ENCODE data around the gene UBE2D2.
"Not testable (repeated sequence)": the region's sequence is repeated elsewhere in the genome, so short reads cannot be mapped to it uniquely, and the experiment has no call there.

Gene UBE2D2

DNA sequence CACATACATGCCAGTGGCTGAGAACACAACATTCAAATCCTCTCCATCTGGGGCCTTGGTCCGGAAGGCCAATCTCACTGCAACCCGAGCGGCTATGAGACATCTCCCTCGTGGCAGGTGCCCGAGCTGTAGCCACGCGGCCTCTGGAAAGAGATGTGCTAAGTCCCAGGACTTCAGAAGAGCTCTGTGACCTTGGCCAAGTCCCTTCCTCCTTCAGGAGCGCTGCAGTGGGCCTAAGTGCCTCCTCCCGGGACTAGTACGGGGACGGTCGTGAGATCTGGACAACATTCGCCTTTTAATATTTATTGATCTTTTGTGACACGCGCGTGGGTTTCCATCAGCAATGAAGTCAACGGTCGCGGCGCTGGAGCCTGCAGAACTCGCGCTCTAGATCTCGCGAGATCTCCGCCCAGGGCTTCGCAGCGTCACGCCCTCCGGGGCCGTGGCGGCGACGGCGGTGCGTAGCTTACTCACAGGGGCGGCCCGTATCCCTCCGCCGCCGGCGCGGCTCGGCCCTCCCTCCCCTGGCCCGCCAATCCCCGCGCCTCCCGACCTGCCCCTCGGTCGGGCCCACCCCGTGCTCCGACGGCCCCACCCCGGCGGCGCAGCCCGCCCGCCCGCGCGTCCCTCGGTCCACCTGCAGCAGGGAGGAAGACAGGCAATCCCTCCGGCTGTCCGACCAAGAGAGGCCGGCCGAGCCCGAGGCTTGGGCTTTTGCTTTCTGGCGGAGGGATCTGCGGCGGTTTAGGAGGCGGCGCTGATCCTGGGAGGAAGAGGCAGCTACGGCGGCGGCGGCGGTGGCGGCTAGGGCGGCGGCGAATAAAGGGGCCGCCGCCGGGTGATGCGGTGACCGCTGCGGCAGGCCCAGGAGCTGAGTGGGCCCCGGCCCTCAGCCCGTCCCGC, at the start of gene UBE2D2:
UBE2D2 (plus strand) TSS at position 588 of the 903 bp plus-strand sequence. CDS start 453 bp downstream, outside the sequence.
- DNase-seq, result peak; percentile 85 to 96

DNA sequence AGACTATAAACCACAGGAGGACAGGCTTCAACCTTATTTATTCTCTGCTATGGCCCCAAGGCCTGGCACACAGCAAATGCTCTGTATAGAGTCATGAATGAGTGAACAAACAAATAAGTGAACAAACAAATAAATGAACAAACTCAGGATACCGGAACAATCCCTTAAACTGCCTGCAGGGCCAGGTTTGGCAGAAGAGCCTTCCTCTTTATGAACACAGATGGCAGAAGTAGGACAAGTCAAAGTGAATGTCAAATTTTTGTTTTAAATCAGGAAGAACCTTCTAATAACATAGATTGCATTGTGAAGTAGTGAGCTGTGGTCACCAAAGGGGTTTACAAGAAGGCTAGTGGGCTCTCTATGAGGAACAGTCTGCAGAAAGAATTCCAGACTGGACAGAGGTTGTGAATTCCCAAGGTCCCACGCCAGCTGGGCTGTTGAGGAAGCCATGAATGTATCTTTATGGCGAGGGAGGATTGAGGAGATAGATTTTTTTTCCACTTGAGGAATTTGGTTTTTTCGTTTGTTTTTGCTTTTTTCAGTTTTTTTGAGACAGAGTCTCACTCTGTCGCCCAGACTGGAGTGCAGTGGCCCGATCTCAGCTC, 48.3 kb upstream of the UBE2D2 start:
- no peak for DNase-seq

DNA sequence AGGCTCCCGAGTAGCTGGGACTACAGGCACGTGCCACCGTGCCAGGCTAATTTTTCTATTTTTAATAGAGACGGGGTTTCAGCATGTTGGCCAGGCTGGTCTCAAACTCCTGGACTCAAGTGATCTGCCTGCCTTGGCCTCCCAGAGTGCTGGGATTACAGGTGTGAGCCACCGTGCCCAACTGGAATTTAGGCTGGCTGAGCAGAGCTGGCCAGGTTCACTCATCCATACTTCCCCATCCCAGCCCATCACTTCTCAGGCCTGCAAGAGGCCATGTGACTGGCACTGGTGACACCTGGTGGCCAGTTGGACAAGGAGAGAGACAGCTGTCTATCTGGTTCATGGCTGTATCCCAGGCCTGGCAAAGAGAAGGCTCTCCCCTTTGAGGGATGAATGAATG, 47.7 kb upstream of the UBE2D2 start:
- DNase-seq, result peak; percentile 28 to 44

DNA sequence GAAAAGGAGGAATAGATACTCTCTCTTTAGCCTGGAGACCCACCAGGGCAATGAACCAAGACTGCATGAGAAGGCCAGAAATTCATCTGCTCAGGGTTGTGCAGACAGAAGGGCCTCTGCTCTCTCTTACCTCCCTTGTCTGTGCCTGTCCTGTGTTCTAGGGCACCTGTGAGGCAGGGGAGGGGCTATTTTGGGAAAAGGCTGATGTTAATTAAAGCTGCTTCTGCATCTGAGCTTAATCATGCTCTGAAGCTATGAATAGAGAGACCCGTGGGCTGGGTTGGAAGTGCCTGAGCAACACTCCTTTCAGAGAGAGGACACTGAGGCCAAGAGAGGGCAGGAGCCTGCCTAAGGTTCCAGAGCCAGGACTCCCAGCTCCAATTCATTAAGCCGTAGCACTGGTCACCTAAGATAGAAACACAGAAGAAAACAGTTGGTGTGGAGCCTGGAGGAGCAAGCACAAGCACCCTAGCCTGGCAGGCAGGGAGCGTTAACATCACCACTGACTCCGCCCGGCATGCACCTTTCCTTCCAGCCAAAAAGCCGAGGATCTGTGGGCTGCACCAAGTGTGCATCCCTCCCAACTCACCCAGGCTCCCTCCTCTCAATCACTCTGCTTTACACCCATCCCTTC, 47.2 kb upstream of the UBE2D2 start:
- no peak for DNase-seq

DNA sequence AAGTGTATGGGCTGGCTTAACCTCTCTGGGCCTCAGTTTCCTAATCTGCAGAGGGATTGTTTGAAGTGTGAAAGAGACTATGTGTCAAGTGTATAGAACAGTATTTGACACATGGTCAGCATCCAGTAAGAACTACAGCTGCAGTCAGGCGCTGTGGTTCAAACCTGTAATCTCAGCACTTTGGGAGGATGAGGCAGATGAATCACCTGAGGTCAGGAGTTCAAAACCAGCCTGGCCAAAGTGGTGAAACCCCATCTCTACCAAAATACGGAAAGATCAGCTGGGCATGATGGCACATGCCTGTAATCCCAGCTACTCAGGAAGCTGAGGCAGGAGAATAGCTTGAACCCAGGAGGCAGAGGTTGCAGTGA, 46.7 kb upstream of the UBE2D2 start:
- no peak for DNase-seq

DNA sequence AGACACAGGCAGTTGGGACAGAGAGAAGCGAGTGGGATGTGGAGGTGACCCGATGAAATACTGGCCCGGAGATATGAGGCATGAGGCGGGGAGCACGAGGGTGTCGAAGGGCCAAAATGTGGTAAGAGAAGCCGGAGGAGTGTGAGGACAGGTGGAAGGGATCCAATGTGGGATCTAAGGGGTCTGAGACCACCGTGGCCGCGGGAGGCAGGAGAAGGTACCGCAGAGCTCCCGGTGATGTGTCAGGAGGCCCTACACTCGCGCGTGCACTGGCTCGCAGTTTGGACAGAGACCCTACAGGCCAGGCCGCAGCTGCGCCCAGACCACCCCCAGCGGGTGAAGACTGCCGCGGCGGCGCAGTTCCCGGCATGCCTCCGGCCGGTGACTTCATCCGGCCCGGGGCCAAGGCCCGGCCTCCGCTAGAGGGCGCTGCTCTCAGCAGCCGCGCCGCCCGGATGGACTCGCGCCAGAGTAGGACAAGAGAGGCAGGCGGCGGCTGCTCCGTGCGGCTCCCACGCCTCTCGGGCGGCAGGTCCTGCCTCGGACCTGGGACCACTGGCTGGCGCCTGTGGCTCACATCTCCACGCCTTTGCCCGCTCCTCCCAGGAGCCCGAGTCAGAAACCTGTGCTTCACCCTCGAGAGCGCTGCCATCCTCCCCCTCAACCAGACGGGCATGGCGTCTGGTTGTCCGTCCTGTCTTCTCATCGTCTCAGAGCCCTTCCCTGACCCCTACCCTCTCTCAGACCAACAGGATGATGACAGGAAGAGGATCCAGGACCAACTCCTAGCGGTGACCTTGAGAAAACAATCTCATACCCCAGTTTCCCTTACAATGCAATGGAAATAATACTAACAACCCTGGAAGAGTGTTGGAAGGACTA, 43.2 kb upstream of the UBE2D2 start:
- peak; percentile 45 to 65 for DNase-seq

DNA sequence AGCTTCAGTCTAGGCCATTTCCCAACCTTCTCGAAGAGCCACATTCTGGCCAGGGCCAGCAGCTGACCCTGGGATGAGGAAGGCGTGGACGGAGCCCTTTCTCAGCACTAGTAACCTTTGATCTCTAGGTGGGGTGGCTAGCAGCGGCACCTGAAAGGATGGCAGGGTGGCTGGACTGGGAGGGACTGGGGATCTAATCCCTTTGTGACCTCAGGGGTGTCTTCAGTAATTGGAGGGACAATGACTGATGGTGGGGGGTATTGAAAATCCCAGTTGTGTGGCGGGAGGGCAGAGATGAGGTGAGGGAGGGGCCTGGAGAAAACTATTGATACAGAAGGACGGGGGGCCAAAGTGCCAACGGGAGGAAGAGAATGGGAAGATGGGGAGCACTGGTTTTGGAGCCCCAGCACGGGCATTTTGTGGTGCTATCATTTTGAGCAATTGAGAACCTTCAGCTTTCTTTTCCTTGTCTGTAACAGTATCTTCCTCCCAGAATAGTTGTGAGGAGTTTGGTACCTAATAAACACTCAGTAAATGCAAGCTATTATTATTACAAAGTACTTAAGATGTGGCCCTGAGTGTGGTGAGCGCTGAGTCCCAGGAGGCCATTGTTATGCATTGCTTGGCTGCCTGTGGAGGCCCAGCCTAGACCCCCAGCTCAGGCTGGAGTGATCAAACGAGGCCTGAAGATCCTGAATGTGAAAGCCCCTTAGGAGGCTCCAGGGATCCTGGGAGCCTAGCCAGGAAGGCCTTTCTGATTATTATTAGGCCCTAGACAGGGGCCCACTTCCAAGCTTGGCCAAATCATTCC, 37.3 kb upstream of the UBE2D2 start:
- DNase-seq, result no peak

DNA sequence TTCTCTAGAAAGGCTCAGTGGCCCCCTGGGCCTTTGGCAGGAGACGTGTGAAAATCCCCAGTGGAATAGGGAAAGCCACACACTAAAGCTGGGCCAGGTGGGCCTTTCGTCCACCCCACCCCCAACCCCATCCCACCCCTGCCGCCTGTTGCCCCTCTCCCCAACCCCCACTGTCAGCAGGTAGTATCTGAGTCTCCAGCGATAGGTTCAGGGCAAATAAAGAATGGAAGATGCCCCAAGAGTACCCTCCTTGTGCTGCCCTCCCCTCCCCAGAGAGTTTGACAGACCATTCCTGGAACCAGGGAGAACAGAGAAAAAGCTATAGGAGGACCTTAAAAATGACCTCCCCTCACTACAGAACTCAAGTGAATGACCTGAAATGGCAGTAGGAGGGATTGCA, 36.7 kb upstream of the UBE2D2 start:
- no peak for DNase-seq

DNA sequence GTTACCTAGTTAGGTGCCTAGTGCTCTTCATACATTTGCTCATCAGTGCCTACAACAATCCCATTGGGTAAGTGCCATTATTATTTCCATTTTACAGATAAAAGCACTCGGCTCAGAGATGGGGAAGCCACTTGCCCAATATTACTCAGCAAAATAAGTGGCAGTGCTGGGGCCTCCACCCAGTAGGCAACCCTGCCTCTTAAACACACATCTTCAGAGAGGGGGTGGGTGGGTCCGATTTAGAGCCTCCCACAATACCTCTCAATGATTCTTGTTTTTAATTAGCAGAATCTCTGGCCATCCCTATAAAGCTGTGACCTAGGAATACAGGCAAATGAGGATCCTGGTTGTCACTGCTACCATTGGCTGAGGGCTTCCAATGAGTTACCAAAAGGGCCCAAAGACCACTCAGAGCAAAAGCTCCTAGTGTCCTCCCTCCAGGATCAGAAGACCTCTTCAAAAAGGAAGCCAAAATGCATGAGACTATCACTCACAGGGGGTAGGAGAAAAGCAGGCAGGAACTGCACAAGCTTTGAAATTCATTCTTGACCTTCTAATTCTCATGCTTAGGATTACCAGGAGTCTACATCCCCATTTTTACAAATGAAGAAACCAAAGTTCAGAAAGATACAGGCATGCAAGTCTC, 36.1 kb upstream of the UBE2D2 start:
- no peak for DNase-seq

DNA sequence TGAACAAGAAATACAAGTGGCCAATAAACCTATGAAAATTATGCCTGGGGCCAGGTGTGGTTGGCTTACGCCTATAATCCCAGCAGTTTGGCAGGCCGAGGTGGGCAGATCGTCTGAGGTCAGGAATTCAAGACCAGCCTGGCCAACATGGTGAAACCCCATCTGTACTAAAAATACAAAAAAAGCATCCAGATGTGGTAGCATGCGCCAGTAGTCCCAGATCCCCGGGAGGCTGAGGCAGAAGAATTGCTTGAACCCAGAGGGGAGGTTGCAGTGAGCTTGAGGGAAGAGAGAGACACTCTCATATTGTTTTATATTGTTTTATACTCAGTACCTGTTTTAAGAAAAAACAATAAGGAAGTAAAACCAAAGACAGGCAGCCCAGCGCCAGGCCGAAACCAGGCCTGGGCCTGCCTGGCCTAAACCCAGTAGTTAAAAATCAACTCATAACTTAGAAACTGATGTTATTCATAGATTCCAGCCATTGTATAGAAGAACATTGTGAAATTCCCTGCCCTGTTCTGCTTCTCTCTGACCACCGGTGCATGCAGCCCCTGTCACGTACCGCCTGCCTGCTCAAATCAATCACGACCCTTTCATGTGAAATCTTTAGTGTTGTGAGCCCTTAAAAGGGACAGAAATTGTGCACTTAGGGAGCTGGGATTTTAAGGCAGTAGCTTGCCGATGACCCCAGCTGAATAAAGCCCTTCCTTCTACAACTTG, 35.4 kb upstream of the UBE2D2 start:
- not testable (repeated sequence) for DNase-seq

DNA sequence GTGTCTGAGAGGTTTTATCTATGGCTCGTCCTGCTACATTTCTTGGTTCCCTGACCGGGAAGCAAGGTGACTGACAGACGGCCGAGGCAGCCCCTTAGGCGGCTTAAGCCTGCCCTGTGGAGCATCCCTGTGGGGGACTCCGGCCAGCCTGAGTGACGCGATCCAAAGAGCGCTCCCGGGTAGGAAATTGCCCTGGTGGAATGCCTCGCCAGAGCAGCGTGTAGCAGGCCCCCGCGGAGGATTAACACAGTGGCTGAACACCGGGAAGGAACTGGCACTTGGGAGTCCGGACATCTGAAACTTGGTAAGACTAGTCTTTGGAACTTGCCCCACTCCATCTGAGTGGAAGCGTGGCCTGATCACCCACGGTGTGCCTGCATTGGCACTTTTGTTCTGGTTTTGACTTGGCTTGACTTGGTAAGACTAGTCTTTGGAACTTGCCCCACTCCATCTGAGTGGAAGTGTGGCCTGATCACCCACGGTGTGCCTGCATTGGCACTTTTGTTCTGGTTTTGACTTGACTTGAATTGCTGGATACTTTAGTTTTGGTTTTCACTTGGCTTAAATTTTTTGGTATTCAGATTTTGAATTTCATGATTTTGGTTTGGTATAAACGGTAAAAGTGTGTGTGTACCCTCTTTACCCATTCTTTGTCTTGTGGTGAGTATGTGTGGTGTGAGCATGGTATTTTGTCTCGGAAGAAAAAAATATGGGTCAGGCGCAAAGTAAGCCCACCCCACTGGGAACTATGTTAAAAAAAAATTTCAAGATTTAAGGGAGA, 34.6 kb upstream of the UBE2D2 start:
- not testable (repeated sequence) for DNase-seq

DNA sequence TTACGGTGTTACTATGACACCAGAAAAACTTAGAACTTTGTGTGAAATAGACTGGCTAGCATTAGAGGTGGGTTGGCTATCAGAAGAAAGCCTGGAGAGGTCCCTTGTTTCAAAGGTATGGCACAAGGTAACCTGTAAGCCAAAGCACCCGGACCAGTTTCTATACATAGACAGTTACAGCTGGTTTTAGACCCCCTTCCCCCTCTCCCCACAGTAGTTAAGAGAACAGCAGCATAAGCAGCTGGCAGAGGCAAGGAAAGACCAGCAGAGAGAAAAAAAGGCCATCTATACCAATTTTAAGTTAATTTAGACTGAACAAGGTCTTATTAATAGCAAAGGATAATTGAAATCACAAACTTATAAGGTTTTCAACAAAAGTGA, 34.1 kb upstream of the UBE2D2 start:
- not testable (repeated sequence) for DNase-seq

DNA sequence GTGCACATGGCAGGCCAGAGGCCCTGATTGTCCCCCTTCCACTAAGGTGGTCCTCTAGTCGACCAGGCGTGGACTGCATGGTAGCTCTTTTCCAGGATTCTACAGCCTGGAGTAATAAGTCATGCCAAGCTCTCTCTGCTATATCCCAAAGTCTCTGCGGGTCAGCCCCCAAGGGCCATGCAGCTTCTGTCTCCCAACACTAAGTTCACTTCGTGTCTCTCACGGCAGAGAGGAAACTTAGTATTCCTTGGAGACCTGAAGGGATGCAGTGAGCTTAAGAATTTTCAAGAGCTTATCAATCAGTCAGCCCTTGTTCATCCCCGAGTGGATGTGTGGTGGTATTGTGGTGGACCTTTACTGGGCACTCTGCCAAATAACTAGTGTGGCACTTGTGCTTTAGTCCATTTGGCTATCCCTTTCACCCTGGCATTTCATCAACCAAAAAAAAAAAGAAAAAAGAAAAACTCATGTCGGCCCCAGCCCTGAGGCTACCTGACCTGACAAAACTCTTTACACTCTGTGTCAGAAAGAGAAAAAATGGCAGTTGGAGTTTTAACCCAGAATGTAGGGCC, 33.2 kb upstream of the UBE2D2 start:
- not testable (repeated sequence) for DNase-seq

DNA sequence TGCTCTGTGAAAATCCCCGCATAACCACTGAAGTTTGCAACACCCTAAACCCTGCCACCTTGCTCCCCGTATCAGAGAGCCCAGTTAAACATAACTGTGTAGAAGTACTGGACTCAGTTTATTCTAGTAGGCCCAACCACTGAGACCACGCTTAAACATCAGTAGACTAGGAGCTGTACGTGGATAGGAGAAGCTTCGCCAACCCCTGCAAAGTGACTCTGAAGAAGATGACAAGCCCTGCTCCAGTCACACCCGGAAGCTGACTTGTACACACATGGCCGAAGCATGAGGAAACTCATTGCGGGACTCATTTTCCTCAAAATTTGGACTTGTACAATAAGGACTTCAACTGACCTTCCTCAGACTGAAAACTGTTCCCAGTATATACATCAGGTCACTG, 32.4 kb upstream of the UBE2D2 start:
- DNase-seq, result not testable (repeated sequence)

DNA sequence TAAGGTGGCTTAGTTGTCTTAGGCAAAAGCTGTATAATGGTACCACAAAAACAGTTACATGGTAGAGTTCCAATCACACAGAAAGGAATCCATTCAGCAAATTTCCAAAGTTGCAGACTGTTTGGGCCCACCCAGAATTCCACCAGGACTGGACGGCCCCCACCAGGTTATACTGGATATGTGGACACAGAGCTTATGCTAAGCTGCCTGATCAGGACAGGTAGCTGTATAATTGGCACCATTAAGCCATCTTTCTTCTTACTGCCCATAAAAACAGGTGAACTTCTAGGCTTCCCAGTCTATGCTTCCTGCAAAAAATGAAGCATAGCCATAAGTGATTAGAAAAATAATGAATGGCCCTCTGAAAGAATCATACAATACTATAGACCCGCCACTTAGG, 31.1 kb upstream of the UBE2D2 start:
- not testable (repeated sequence) for DNase-seq

DNA sequence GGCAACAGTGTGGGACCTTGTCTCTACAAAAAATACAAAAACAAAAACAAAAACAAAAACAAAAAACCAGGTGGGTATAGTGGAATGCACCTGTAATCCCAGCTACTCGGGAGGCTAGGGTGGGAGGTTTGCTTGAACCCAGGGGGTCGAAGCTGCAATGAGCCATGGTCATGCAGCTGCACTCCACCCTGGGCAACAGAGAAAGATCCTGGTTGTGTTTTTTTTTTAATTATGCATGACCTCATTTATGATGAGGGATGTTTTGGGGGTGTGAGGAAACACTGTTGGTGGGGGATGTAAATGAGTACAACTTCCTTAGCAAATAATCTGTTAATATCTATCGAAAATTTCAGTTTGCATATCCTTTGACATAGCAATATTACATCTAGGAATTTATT, 29.4 kb upstream of the UBE2D2 start:
- DNase-seq, result no peak

DNA sequence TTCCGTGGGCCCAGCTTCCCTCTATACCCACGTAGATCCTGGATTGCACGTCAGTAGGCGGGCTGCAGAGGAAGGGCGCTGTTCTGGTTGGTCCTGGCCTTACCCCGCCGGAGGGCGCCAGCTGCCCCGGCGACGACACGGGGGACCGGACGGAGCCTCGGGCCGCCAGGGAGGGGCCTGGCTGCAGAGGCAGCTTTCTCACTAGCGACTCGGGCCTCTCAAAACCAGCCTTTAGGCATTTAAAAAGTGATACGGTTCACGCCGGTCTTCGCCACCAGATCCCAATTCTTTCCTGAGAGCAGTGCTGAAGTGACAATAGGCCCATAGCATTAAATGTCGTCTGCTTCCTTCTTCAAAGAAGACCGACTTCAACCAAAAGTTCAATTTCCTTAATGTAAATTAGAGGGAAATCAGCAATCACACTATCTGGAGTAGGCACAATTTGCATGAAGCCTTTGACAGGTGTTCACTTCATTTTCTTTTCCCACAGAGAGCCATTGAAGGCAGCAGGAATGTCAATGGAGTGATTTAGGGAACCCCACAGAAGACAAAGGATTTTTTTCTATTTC, 17.6 kb upstream of the UBE2D2 start:
- DNase-seq, result no peak

DNA sequence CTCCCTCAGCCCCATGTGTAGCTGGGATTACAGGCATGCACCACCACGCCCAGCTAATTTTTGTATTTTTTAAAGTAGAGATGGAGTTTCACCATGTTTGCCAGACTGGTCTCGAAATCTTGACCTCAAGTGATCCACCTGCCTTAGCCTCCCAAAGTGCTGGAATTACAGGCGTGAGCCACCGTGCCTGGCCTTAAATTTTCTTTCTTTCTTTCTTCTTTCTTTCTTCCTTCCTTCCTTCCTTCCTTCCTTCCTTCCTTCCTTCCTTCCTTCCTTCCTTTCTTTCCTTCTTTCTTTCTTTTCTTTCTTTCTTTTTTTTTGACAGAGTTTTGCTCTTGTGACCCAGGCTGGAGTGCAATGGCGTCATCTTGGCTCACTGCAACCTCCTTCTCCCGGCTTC, 14.5 kb upstream of the UBE2D2 start:
- not testable (repeated sequence) for DNase-seq
